ENCODE measurements around the gene EHD1.

Gene EHD1

GRCh38 chr11:64871492-64871891, 6.9 kb downstream of the EHD1 start:
- DNase-seq: no peak

GRCh38 chr11:64870893-64871466, 7.4 kb downstream of the EHD1 start:
- no peak for DNase-seq

- DNase-seq: no peak
These were observed 8.1 kb downstream of the EHD1 start for GRCh38 chr11:64870176-64870892.

DNA sequence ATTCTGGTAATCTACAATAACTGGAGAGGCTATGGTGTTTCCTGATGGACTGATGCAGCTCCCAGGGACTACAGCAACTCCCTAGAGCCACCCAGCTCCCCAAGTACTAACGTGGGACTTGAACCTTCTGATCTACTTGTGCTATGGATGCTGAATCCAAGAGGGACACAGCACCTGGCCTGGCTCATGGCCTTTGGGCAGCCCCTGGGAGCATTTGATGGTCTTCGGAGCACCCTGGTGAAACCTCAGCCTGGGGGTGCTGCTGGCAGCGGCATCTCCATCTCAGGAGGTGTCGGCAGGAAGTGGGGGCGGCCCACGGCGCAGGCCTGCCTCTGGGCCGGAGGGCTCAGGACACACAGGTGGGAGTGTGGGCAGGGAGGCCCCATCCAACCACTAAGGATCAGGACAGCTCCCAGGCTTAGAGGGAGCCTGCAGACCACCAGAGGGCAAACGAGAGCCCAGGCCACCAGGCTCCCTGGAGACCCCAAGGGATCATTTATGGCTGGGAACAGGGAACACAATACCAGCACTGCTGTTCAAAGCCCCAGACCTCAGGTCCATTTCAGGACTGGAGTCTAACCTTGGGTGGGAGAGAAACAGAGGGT, 8.7 kb downstream of the EHD1 start:
- no peak for DNase-seq

- DNase-seq: peak; percentile 46
These were observed 9.4 kb downstream of the EHD1 start for GRCh38 chr11:64868904-64869570.

DNA sequence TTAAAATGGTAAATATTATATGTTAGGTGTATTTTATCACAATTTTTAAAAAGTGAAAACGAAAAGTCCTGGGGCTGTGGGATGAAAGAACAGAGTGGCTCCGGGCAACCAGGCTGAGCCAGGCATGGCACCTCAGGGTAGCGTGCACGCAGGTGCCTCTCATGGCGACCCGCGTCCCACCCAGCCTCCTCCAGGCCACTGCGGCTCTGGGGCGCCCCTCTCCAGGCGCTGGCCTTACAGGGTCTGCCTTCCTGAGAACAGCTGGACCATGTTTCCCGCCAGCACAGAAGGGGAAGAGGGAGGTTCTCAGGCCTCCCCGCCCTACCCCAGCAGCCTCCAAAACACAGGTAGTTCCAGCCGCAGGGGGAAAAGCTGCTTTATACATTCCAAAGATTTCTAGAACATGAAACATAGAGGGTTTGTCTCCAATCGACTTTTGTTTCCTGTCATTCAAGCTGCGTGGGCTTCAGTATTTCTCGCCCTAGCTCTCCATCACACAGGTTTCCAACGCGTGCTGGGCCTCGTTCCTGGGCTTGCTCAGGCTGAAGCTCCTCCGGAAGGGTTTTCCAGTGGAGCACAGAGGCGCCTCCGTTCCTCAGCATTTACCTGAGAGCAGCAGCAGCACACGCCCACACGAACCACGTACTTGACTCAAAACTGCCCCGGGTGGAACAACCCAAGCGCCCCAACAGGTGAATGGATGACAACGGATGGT, 10.5 kb downstream of the EHD1 start:
- DNase-seq: peak; percentile 40

DNA sequence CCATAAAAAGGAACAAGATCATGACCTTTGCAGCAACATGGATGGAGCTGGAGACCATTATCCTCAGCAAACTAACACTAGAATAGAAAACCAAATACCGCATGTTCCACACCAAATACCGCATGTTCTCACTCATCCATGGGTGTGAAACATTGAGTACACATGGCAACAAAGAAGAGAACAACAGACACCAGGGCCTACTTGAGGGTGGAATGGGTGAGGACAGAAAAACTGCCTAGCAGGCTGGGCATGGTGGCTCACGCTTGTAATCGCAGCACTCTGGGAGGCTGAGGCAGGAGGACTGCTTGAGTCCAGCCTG, 12.3 kb downstream of the EHD1 start:
- no peak for DNase-seq

DNA sequence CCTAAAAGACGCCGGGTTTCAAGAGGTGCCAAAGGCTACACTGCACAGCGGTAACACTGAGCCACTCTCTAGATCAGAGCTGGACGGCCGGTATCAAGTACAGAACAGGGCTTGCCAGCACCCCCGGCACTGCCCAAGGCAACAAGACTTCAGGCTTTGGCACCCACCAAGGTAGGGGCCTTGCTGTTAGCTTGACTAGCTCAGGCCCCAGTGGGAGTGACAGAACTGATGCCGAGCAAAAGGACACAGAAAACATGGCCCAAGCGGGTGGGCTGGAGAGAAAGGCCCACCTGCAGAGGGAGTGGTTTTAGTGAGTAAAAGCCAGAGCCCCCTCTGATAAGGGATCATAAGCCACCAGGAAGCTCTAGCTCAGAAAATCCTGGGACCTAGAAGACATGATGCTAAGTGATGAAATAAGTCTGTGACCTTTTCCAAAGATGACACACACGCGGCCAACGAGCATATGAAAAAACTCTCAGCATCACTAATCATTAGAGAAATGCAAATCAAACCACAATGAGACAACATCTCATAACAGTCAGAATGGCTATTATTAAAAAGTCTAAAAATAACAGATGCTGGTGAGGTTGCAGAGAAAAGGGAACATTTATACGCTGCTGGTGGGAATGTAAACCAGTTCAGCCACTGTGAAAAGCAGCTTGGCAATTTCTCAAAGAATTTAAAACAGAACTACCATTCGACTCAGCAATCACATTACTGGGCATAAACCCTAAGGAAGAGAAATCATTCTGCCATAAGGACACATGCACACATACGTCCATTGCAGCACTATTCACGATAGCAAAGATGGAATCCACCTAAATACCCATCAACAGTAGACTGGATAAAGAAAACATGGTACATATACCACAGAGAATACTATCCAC, 12.9 kb downstream of the EHD1 start:
- peak; percentile 16 for DNase-seq

DNA sequence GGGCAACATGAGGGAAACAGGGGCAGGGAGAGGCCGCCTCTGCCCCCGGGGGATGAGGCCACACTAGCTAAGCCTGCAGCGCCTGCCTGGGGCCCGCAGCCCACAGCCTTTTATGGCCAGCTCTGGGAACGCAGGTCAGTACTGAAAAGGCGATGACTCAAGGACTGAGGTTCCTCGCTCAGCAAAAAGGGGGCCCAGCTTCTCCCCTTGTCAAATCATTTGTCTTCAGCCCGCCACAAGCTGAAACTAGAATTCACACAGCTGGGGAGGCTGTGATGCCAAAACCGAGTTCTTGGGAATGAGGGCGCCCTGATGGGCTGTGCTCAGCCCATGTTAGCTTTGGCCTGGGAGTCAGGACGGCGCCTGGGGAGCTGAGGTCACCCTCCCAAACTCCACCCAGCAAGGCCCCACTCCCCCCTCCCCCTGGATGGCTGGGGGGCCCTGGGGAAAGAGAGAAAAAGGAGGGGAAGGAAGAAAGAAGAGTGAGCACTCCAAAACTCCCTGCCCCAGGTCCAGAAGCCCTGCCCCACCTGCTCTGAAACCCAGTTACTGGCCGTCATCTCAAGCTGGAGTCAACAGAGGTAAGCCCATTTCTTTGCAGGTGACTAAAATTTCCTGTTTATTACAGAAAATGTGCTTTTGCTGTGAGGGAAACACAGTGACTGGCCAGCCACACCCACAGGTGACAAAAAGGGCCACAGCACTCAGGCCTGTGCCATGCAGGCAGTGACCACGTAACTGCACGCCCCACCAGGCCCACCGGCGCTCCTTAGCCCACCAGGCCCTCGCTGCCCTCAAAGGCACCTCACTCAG, 13.7 kb downstream of the EHD1 start:
- DNase-seq: peak; percentile 54

DNA sequence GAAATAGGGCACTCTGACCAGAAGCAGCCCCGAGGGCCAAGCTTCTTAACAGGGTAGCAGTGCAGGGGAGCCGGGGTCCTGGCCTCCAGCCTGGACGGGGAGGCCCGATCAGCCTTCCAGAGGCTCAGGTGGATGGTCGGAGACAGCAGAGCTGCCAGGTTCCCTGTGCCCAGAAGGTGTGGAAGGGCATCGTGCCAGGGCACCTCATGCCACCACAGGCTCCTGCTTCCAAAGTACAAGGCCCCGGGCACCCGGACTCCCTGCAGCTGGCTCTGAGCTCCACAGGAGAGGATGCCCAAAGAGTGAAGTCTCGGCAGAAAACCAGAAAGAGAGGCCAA, 14.3 kb downstream of the EHD1 start:
- no peak for DNase-seq

DNA sequence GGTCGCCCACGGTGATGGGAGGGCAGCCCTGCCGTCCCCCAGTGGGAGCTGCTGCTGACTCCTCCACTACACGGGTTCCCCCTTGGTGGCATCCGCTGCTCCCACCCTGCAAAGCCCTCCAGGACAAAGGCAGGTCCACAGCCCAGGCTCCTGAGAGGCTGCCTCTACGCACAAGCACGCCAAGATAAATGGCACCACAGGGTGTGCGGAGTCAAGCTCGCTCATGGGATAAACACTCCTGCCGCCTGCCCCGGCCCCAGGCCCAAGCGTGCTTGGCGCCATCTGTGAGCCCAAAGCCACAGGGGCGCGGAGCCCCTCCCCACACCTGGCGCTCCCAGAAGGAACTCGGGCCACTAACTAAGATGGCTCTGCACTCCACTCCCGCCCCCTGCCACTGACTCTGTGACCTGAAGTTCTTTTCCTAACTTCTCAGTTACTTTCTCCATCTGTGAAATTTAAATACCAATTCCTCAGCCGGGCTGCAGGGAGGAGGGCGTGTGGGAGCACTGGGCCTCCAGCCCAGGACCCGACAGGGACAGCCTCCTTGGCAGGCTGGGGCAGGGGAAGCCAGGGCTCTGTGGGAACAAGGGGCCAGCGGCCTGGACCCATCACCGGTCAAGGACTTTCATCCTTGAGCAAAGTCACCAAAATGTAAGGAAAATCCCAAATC, 14.9 kb downstream of the EHD1 start:
- DNase-seq: no peak

DNA sequence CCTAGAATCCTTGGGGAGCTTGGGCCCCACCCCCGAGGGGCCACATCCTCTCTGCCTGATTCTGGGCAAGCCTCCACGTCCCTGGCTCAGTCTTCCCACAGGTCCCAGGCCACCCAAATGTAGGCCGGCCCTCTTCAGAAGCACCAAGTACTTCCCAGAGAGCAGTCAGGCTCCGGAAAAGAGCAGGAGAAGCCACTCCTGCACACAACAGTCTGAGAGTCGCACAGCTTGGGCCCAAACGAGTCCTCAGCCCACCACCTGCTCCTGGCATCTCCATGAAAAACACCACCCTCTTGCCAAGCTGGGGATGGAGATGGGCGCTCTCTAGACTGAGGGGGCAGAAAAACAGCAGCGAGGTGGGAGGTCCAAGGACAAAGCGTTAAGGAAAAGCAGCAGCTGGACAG, 15.4 kb downstream of the EHD1 start:
- no peak for DNase-seq

DNA sequence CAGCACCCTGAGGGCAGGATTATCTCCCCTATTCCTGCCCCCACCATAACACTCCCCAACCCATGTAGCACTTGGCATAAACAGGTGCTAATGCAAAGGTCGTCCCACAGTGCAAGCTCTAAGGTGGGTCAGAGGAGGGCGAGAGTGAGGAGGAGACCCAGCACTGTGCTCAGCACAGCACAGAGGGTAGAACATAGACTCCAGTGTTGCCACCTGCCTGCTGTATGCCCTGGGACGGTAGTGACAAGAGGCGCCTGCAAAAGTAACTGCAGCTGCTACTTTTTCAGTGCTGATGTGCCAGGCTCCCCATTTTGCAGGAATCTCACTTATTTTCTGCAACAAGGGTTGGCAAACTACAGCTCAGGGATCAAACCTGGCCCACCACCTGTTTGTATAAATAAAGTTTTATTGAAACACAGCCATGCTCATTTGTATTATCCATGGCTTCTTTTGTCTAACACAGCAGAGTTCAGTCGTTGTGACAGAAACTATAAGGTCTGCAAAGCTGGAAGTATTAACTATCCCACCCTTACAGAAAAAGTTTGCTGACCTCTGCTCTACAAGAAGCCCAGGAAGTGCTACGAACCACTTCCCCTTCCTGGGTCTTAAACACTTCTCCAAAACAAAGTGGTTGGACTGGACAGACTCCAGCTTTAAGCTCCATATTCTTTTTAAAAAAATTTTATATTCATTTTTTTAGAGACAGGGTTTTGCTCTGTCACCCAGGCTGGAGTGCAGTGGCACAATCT, 17.0 kb downstream of the EHD1 start:
- no peak for DNase-seq

GRCh38 chr11:64859542-64860414, 18.6 kb downstream of the EHD1 start:
- peak; percentile 51 for DNase-seq

DNA sequence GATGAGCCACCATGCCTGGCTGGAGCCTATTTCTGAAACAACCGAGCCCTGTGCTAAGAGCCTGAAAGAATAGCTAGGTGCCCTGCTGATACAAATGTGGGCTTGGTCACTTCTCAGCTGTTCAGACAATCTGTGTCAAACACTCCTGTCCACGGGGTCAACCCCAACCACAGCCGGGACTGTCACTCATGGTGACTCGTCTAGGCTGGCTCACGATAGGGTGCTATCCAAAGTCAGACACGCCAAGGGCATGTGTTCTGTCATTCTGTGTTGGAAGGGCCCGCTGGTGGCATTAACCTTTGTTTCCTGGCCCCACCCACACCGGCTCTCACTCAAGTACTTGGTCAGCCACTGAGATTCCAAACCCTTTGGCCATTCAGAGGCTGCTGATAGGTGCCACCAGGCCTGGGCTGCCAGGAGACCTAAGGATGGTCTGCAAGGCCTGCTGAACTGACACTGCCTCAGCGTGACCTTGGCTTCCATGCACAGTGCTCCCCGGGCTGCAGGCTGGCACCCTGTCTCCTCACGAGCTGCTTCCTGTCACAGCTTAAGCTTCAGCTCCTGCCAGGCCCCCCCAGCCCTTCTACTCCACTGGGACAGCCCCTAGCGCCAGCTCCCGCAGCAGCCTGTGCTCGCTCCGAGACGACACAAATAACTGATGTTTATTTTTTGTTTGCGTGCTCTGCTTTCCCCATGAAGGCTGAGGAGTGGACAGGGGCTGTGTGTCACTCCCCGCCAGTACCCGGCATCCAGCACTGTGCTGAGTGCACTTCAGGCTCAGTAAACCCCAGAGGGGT, 19.8 kb downstream of the EHD1 start:
- peak; percentile 60 for DNase-seq

DNA sequence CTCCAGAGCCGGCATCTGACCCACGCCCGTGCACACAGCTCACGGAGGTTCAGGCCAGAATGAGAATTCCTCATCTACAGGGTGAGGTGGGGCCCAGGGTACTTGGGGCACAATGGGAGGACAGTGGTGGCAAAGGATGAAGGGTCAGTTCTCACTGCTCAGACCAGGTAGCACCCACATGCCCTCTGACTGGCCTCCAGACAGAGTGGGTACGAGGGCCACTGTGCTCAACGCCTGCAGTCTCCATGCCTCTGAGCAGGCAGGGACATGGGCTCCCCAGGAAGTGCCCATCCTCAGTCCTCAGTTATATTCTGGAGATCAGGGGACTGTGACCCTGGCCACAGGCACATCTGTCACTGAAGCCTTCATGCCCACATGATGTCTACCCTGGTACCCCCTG, 20.9 kb downstream of the EHD1 start:
- no peak for DNase-seq

DNA sequence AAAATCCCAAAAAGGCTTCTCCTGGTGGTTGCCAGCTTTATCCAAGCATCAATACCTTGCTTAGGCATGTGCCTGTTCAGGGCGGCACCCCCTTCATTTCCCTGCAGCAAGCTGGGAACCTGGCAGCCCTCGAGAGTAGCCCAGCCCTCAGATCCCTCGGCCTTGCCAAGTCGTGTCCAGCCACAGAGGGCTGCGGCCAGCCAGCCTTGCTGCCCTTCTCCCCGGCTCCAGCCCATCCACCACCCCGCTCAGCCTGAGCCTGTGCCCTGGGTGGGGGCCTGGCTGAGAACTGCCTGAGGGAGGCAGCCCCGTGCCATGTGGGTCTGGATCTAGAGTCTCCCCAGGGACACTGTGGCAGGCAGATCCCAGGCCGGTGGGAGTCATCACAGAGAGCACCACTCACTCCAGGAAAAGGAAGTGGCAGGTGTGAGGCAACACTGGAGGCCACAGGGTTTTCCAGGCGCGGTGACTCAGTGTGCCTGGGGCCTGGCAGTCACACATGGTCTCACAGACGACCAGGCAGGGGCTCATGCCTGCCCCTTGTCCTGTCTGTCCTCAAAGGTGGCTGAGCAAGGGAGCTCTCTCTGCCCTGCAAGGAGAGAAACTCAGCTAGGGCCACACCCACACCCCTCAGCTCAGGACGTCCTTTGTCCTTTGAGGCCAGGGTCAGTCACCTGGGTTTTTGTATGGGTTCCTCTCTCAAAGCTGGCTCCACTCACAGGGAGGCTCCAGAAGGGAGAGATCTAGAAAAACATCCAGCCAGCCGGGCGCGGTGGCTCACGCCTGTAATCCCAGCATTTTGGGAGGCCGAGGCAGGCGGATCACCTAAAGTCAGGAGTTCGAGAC, 21.8 kb downstream of the EHD1 start:
- DNase-seq: peak; percentile 59

Data from stimulated activated CD4-positive, alpha-beta T cell treated with anti-CD3 and anti-CD28 coated beads, Interleukin-4, amount 100 ng/mL, for 1 hour (primary cell).